K562 (cell line): ENCODE measurements around the gene ELAVL3. TPM values are rescaled to one million over a fixed set of nuclear protein-coding genes. Genes with fewer than 3 reads are reported as not detected.
A peak's percentile ranks its signal among the peaks of the same experiment; 100 is the strongest.

ENCODE experiments used
- DPF2 ChIP-seq: fragments of 450-650 bp; IDR thresholded peaks from 2 replicates; pipeline ENCODE4 v1.6.1; 2016
- KDM2B ChIP-seq: fragments of 250-450 bp; sonication (Bioruptor Pico); IDR thresholded peaks from 2 replicates; pipeline ENCODE4 v1.8.0; 2021; ENCODE audit warnings: mild to moderate bottlenecking, moderate library complexity
- SIN3A ChIP-seq, 2 experiments: fragments of 150-350 bp in 1 of 2; IDR thresholded peaks; 2 replicates each; pipeline ENCODE4 v1.6.1; 2011 to 2016; ENCODE audit warnings: borderline replicate concordance in 2 of 2, low read depth in 2 of 2, low read length in 2 of 2, mild to moderate bottlenecking in 2 of 2, moderate library complexity in 2 of 2; ENCODE audit not compliant: control insufficient read depth in 1 of 2
- SRF ChIP-seq, 2 experiments: fragments of 250-450, 450-650 bp in 1 of 2; sonication (Bioruptor Pico) in 1 of 2; sonication (generic) in 1 of 2; formaldehyde crosslinking; IDR thresholded peaks; 2 replicates each; pipeline versions ENCODE4 v1.5.0 to v1.5.1; 2020 to 2022; ENCODE audit warnings: mild to moderate bottlenecking in 1 of 2, missing genetic modification reagents in 1 of 2
- ZBTB17 ChIP-seq: fragments of 450-650 bp; formaldehyde crosslinking; IDR thresholded peaks from 2 replicates; pipeline ENCODE4 v1.4.0; 2020; ENCODE audit warnings: mild to moderate bottlenecking
- ZBTB7A ChIP-seq: IDR thresholded peaks from 2 replicates; pipeline ENCODE4 v1.6.1; 2011; ENCODE audit warnings: low read depth, mild to moderate bottlenecking, low read length, moderate library complexity, borderline replicate concordance; ENCODE audit not compliant: control insufficient read depth
- ZFP36 ChIP-seq: fragments of 150-350 bp; IDR thresholded peaks from 2 replicates; pipeline ENCODE4 v1.6.1; 2018; ENCODE audit warnings: low read length, low read depth; ENCODE audit not compliant: partially characterized antibody
- ZNF232 ChIP-seq: sonication (generic); formaldehyde crosslinking; IDR thresholded peaks from 2 replicates; pipeline ENCODE4 v1.8.0; 2022; ENCODE audit warnings: mild to moderate bottlenecking, missing genetic modification reagents
- polyA plus RNA-seq, 8 experiments: library from polyadenylated mRNA; depleted of rRNA in 4 of 8; stranded (reverse) in 5 of 8; unstranded in 3 of 8; fragments of >200 nt; fragmentation: Nextera tagmentation in 2 of 8; fragmentation: Illumina TruSeq in 1 of 8; extraction: Ambion mirVana in 2 of 8; extraction: Trizol in 1 of 8; gene quantifications; 2 replicates each; pipeline versions ENCODE4 v1.2.1 to v1.2.3, GENCODE V29; 2011 to 2014; ENCODE audit warnings: inconsistent platforms in 1 of 8, missing spikeins in 1 of 8
- total RNA-seq, 7 experiments: library from RNA; depleted of rRNA in 6 of 7; stranded (reverse); fragments of >200 nt in 6 of 7; fragmentation: Illumina TruSeq in 2 of 7; extraction: Trizol in 2 of 7; gene quantifications; 2 replicates each; pipeline versions ENCODE4 v1.2.1 to v1.2.3, GENCODE V29; 2011 to 2021; ENCODE audit warnings: low replicate concordance in 1 of 7
- TF ChIP-seq, protein P1 (sequence below), 2 experiments: fragments of 450-650 bp in 1 of 2; sonication (generic) in 1 of 2; formaldehyde crosslinking in 1 of 2; IDR thresholded peaks; 2 replicates each; pipeline versions ENCODE4 v1.7.1 to v1.9.0; 2016 to 2022; ENCODE audit warnings: inconsistent platforms in 1 of 2, mild to moderate bottlenecking in 1 of 2, missing genetic modification reagents in 1 of 2
- TF ChIP-seq, protein P2 (sequence below), 2 experiments: IDR thresholded peaks; 2 replicates each; pipeline ENCODE4 v1.6.1; 2011; ENCODE audit warnings: borderline replicate concordance in 1 of 2, control low read depth in 1 of 2, low read depth in 1 of 2, low read length in 1 of 2, mild to moderate bottlenecking in 1 of 2, mixed read lengths in 1 of 2, moderate library complexity in 1 of 2; ENCODE audit not compliant: insufficient read depth in 1 of 2, insufficient read length in 1 of 2, poor library complexity in 1 of 2, severe bottlenecking in 1 of 2; ENCODE audit errors: extremely low read depth in 1 of 2

Gene ELAVL3
- total and polyA plus RNA-seq, 9 of the 15 experiments (the other 6 are each of a cell fraction or from before 2014, with no cell fraction given), result not detected

DNA sequence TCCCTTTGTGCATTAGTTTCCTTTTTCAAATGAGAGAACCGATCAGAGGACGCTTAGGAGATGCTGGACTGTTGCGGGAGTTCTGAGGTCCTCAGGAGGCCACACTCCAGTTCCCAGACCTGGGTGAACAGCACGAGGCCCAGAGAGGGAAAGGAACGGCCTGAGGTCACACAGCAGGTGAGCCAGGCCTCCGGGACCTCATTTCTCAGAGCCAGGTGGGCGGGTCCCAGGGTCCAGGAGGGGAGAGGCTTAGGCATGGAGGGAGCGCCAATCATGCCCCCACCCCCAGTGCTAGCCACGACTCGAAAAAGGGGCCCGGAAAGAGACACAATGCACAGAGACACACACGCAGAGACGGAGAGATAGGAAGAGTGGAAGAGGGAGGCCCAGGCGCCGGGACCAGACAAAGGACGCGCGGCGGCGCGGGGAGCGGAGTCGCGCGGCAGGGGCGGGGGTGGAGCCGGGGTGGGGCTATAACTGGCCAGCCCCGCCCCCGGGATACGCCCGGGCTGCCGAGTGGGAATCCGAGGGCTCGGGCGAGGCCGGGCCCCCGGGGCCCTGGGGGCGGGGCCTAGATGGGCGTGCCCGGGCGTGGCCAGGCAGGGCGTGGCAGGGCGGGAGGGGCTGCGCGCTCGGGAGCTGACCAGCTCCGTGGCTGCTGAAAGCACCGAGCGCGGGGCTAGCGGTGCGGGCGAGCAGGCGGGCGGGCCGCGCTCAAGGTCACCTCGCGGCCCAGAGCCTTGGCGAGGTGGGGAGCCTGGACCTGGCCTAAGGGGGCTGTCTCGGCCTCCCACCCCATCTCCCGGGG, 1.6 kb downstream of the ELAVL3 start (continued):
- TF ChIP-seq, protein P1, sequence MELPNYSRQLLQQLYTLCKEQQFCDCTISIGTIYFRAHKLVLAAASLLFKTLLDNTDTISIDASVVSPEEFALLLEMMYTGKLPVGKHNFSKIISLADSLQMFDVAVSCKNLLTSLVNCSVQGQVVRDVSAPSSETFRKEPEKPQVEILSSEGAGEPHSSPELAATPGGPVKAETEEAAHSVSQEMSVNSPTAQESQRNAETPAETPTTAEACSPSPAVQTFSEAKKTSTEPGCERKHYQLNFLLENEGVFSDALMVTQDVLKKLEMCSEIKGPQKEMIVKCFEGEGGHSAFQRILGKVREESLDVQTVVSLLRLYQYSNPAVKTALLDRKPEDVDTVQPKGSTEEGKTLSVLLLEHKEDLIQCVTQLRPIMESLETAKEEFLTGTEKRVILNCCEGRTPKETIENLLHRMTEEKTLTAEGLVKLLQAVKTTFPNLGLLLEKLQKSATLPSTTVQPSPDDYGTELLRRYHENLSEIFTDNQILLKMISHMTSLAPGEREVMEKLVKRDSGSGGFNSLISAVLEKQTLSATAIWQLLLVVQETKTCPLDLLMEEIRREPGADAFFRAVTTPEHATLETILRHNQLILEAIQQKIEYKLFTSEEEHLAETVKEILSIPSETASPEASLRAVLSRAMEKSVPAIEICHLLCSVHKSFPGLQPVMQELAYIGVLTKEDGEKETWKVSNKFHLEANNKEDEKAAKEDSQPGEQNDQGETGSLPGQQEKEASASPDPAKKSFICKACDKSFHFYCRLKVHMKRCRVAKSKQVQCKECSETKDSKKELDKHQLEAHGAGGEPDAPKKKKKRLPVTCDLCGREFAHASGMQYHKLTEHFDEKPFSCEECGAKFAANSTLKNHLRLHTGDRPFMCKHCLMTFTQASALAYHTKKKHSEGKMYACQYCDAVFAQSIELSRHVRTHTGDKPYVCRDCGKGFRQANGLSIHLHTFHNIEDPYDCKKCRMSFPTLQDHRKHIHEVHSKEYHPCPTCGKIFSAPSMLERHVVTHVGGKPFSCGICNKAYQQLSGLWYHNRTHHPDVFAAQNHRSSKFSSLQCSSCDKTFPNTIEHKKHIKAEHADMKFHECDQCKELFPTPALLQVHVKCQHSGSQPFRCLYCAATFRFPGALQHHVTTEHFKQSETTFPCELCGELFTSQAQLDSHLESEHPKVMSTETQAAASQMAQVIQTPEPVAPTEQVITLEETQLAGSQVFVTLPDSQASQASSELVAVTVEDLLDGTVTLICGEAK (IDR thresholded peaks at IDR 0.05), result no peak
- TF ChIP-seq, protein P1 (CRISPR knock-in tag; IDR thresholded peaks at IDR 0.05), result 0 out of 2 replicates have a peak, but pooled peaks have one; percentile 21
- TF ChIP-seq, protein P2, sequence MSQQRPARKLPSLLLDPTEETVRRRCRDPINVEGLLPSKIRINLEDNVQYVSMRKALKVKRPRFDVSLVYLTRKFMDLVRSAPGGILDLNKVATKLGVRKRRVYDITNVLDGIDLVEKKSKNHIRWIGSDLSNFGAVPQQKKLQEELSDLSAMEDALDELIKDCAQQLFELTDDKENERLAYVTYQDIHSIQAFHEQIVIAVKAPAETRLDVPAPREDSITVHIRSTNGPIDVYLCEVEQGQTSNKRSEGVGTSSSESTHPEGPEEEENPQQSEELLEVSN (IDR thresholded peaks at IDR 0.05; ENCODE audit: borderline replicate concordance in 1 of 2, extremely low read depth in 1 of 2, insufficient read depth in 1 of 2, insufficient read length in 1 of 2, low read depth in 1 of 2, low read length in 1 of 2, poor library complexity in 1 of 2, severe bottlenecking in 1 of 2), result peak; percentile 14 to 84
- 0 out of 2 replicates have a peak, but pooled peaks have one; percentile 30 for TF ChIP-seq KDM2B (CRISPR knock-in tag)
- TF ChIP-seq ZFP36, result peak; percentile 77
- peak; percentile 35; the same call in 1 of the 2 replicates for TF ChIP-seq DPF2
- TF ChIP-seq ZNF232, result 0 out of 2 replicates have a peak, but pooled peaks have one; percentile 58
- peak in 1 of 2 experiments; percentile 50; a peak in 1 of 4 replicates for TF ChIP-seq SRF (CRISPR knock-in tag; IDR thresholded peaks at IDR 0.05)
- TF ChIP-seq SIN3A (IDR thresholded peaks at IDR 0.05; ENCODE audit: borderline replicate concordance in 2 of 2, control insufficient read depth in 1 of 2, low read depth in 2 of 2, low read length in 2 of 2), result peak; percentile 91 to 99
- peak; percentile 77 for TF ChIP-seq ZBTB7A
- TF ChIP-seq ZBTB17 (CRISPR knock-in tag), result 0 out of 2 replicates have a peak, but pooled peaks have one; percentile 17
